Fibroblast of lung (primary cell): Measurements from ENCODE around the gene CCL19. TPM values are rescaled to one million over a fixed set of nuclear protein-coding genes. Genes with fewer than 3 reads are reported as not detected.

Experiments
- DNase-seq, 2 donors: peaks; one replicate each; pipeline versions ENCODE4 v3.0.0 to v3.0.0-alpha.2; 2010; ENCODE audit warnings: low read depth in 2 of 2
- H2AFZ ChIP-seq: 2 replicates; pipeline ENCODE4 v1.5.1; 2012; ENCODE audit warnings: low read length, control low read depth, inconsistent platforms
- H3K27ac ChIP-seq: 2 replicates; pipeline ENCODE4 v1.5.1; 2011; ENCODE audit warnings: low read length, control low read depth; ENCODE audit not compliant: insufficient read depth
- H3K27me3 ChIP-seq: 2 replicates; pipeline ENCODE4 v1.5.1; 2011; ENCODE audit warnings: mild to moderate bottlenecking, low read length; ENCODE audit not compliant: control insufficient read depth, insufficient read depth
- H3K36me3 ChIP-seq: 2 replicates; pipeline ENCODE4 v1.5.1; 2011; ENCODE audit warnings: low read length; ENCODE audit not compliant: control insufficient read depth, insufficient read depth
- H3K4me1 ChIP-seq: 2 replicates; pipeline ENCODE4 v1.5.1; 2011; ENCODE audit warnings: low read length; ENCODE audit not compliant: control insufficient read depth, insufficient read depth; ENCODE audit errors: extremely low read depth
- H3K4me2 ChIP-seq: 2 replicates; pipeline ENCODE4 v1.5.1; 2011; ENCODE audit warnings: low read length, control low read depth; ENCODE audit not compliant: insufficient read depth; ENCODE audit errors: extremely low read depth
- H3K4me3 ChIP-seq, 4 experiments: fragments of 200-600 bp in 1 of 4; sonication (generic) in 1 of 4; replicated peaks in 1 of 4; 2 replicates each; pipeline ENCODE4 v1.5.1; 2011 to 2016; ENCODE audit warnings: low read length in 4 of 4, low read depth in 3 of 4, mild to moderate bottlenecking in 3 of 4, control low read depth in 2 of 4, inconsistent platforms in 1 of 4, mixed read lengths in 1 of 4; ENCODE audit not compliant: insufficient read depth in 1 of 4; ENCODE audit errors: control extremely low read depth in 1 of 4
- H3K79me2 ChIP-seq: 2 replicates; pipeline ENCODE4 v1.5.1; 2012; ENCODE audit warnings: mild to moderate bottlenecking, low read length, inconsistent platforms; ENCODE audit not compliant: control insufficient read depth, insufficient read depth
- H3K9ac ChIP-seq: 2 replicates; pipeline ENCODE4 v1.5.1; 2011; ENCODE audit warnings: mild to moderate bottlenecking, low read length, control low read depth; ENCODE audit not compliant: insufficient read depth
- H3K9me3 ChIP-seq: 2 replicates; pipeline ENCODE4 v1.5.1; 2012; ENCODE audit warnings: low read depth, low read length; ENCODE audit not compliant: control insufficient read depth, insufficient read depth
- H4K20me1 ChIP-seq: 2 replicates; pipeline ENCODE4 v1.5.1; 2011; ENCODE audit warnings: low read length; ENCODE audit not compliant: control insufficient read depth, insufficient read depth; ENCODE audit errors: extremely low read depth
- CTCF ChIP-seq, 2 donors: IDR thresholded peaks in 1 of 2; conservative IDR thresholded peaks in 1 of 2; 1 replicate in 1 of 2; 2 replicates in 1 of 2; pipeline ENCODE4 v1.5.1; 2011 to 2012; ENCODE audit warnings: low read length in 2 of 2, control low read depth in 1 of 2, inconsistent platforms in 1 of 2, low read depth in 1 of 2, mild to moderate bottlenecking in 1 of 2
- EZH2 ChIP-seq: IDR thresholded peaks from 2 replicates; pipeline ENCODE4 v1.5.1; 2012; ENCODE audit warnings: low read length, control low read depth, mild to moderate bottlenecking; ENCODE audit errors: missing control alignments
- polyA plus RNA-seq, 2 donors: library from polyadenylated mRNA; depleted of rRNA in 1 of 2; stranded (reverse) in 1 of 2; unstranded in 1 of 2; fragments of >200 nt; gene quantifications; 2 replicates each; pipeline ENCODE4 v1.2.1, GENCODE V29; 2011 to 2012; ENCODE audit warnings: missing spikeins in 1 of 2
- total RNA-seq: library from RNA; depleted of rRNA; stranded (reverse); fragments of >200 nt; gene quantifications from 2 replicates; pipeline ENCODE4 v1.2.1, GENCODE V29; 2014

CCL19 gene
- total and polyA plus RNA-seq, 2 donors (not counting 1 experiment from before 2014, with no cell fraction given), result not detected

- no peaks in the 10 kb centered on the region for H3K79me2 ChIP-seq
- no peak for TF ChIP-seq EZH2
- TF ChIP-seq CTCF (conservative IDR thresholded peaks at IDR 0.05 in 1 of 2, IDR thresholded peaks at IDR 0.05 in 1 of 2; ENCODE audit: low read depth in 1 of 2, low read length in 2 of 2), result no peak
These were observed 18.3 kb upstream of the CCL19 start for GRCh38 chr9:34709196-34709978.

GRCh38 chr9:34707130-34707529 lies 16.1 kb upstream of the CCL19 start:
- no peak overlapping the region for H3K4me3 ChIP-seq
- H3K79me2 ChIP-seq, result no peaks in the 10 kb centered on the region
- H3K4me1 ChIP-seq, result no peaks in the 10 kb centered on the region
- no peak for DNase-seq
- H3K27me3 ChIP-seq, result no peaks in the 10 kb centered on the region
- H3K9me3 ChIP-seq, result no peaks in the 10 kb centered on the region
- no peak for TF ChIP-seq EZH2
- no peak for TF ChIP-seq CTCF (conservative IDR thresholded peaks at IDR 0.05 in 1 of 2, IDR thresholded peaks at IDR 0.05 in 1 of 2; ENCODE audit: low read depth in 1 of 2, low read length in 2 of 2)
- no peak overlapping the region for H2AFZ ChIP-seq
- H3K9ac ChIP-seq, result no peak overlapping the region
- H3K4me2 ChIP-seq, result no peak overlapping the region
- H3K36me3 ChIP-seq, result no peaks in the 10 kb centered on the region
- no peaks in the 10 kb centered on the region for H4K20me1 ChIP-seq
- no peak overlapping the region for H3K27ac ChIP-seq

More at GRCh38 chr9:34709196-34709978, 18.3 kb upstream of the CCL19 start:
- Histone ChIP-seq H3K4me1 (no peaks in the 10 kb centered on the region), H3K36me3 (no peaks in the 10 kb centered on the region), H3K4me2 (no peak overlapping the region), H3K9me3 (no peaks in the 10 kb centered on the region), H3K27me3 (peaks cover 3% of the 10 kb centered on the region), H4K20me1 (no peaks in the 10 kb centered on the region), H3K9ac (no peak overlapping the region), H3K27ac (no peak overlapping the region), H2AFZ (no peak overlapping the region), H3K4me3 (no peak overlapping the region)
- DNase-seq, result no peak

GRCh38 chr9:34701769-34702736 lies 11.0 kb upstream of the CCL19 start:
- Histone ChIP-seq H3K9me3 (no peaks in the 10 kb centered on the region), H3K4me3 (peak overlapping the region; percentile 51 to 74 (median 66)), H3K27ac (no peak overlapping the region), H3K79me2 (no peaks in the 10 kb centered on the region), H4K20me1 (no peaks in the 10 kb centered on the region), H2AFZ (peak overlapping the region; percentile 39), H3K4me2 (peak overlapping the region; percentile 80), H3K27me3 (peaks cover 3% of the 10 kb centered on the region), H3K4me1 (no peaks in the 10 kb centered on the region), H3K36me3 (no peaks in the 10 kb centered on the region), H3K9ac (peak overlapping the region; percentile 26)
- DNase-seq, result peak; percentile 63 to 85
- TF ChIP-seq EZH2 (no peak), CTCF (conservative IDR thresholded peaks at IDR 0.05 in 1 of 2, IDR thresholded peaks at IDR 0.05 in 1 of 2; ENCODE audit: low read depth in 1 of 2, low read length in 2 of 2) (peak; percentile 99 to 100)
